ENCODE data around the gene CELA2B. TPM values are rescaled to one million over a fixed set of nuclear protein-coding genes. Genes with fewer than 3 reads are reported as not detected.
A peak's percentile ranks its signal among the peaks of the same experiment; 100 is the strongest.

Gene CELA2B
- total RNA-seq, 3 donors from 2014 or later (not counting 1 experiment from before 2014, with no cell fraction given), result not detected

DNA sequence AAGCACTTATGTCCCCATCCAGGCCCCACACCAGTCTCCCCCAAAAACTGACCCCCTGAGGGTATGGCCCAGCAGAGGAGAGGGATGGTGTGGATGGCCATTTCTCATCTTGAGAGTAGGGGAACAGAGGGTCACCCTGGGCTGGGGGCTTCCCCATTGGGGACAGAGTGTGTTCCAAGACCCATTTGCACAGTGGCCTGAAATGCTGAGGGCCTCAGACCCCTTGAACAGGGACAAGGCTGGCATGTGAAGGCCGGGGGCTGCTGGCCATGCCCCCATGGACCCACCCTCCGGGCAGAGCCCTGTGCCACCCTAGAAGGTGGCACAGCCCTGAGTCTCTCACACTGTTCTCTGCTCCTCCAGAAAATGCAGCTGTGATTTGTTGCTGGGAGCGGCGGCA lies 29.7 kb upstream of the CELA2B start:
- H3K4me3 Mint-ChIP-seq, result peak overlapping the region; percentile 4
- Histone ChIP-seq H3K4me3 (ENCODE audit: low read length) (no peak overlapping the region), H3K4me1 (ENCODE audit: control insufficient read depth, insufficient read depth, low read length) (peaks cover 15% of the 10 kb centered on the region), H3K36me3 (ENCODE audit: control insufficient read depth, insufficient read depth, low read length) (no peaks in the 10 kb centered on the region), H3K27me3 (ENCODE audit: control insufficient read depth, insufficient read depth, low read length) (peaks cover 10% of the 10 kb centered on the region), H3K9me3 (ENCODE audit: control insufficient read depth, insufficient read depth, low read length) (no peaks in the 10 kb centered on the region), H3K27ac (ENCODE audit: low read length) (no peak overlapping the region)
- H3K9me3 Mint-ChIP-seq, result no peaks in the 10 kb centered on the region
- no peak for ATAC-seq
- peaks cover 13 to 35% of the 10 kb centered on the region in 2 donors for H3K27me3 Mint-ChIP-seq (ENCODE audit: low read depth in 2 of 2)
- peaks cover 13 to 14% of the 10 kb centered on the region in 2 donors for H3K4me1 Mint-ChIP-seq
- H3K27ac Mint-ChIP-seq, result no peak overlapping the region
- H3K36me3 Mint-ChIP-seq, result no peaks in the 10 kb centered on the region
- intact Hi-C loops (cut with micrococcal nuclease), result no loop called here
- WGBS (ENCODE audit: insufficient coverage), result 79% methylated on average over 4 of the region's 4 CpGs
- TF ChIP-seq, protein P1, sequence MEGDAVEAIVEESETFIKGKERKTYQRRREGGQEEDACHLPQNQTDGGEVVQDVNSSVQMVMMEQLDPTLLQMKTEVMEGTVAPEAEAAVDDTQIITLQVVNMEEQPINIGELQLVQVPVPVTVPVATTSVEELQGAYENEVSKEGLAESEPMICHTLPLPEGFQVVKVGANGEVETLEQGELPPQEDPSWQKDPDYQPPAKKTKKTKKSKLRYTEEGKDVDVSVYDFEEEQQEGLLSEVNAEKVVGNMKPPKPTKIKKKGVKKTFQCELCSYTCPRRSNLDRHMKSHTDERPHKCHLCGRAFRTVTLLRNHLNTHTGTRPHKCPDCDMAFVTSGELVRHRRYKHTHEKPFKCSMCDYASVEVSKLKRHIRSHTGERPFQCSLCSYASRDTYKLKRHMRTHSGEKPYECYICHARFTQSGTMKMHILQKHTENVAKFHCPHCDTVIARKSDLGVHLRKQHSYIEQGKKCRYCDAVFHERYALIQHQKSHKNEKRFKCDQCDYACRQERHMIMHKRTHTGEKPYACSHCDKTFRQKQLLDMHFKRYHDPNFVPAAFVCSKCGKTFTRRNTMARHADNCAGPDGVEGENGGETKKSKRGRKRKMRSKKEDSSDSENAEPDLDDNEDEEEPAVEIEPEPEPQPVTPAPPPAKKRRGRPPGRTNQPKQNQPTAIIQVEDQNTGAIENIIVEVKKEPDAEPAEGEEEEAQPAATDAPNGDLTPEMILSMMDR (IDR thresholded peaks at IDR 0.05), result no peak
- no peak for DNase-seq

DNA sequence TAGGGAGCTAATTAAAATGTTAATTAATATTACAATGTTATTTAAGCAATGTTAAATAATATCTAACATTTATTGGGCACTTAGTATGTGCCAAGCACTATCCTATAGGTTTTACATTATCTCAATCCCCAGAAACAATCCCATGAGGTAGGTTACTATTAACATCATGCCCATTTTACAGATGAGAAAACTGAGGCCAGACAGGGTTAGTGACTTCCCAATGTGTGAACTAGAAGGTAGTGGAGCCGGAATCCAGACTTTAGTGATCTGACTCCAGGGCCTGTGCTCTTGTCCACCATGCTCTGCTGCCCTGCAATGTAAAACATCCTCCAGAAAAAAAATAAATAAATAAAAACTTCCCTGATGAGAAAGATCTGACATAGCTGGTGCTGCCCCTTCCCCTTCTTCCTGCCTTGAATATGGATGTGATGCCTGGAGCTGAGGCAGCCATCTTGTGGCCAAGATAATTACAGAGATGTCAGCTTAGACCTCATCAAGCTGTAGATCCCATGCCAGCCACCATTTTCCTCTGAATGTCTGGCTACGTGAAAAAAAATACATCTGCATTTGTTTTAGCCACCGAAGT lies 26.9 kb upstream of the CELA2B start:
- Histone ChIP-seq H3K27ac (ENCODE audit: low read length) (no peak overlapping the region), H3K27me3 (ENCODE audit: control insufficient read depth, insufficient read depth, low read length) (peaks cover 10% of the 10 kb centered on the region), H3K4me3 (ENCODE audit: low read length) (no peak overlapping the region), H3K4me1 (ENCODE audit: control insufficient read depth, insufficient read depth, low read length) (peaks cover 15% of the 10 kb centered on the region), H3K9me3 (ENCODE audit: control insufficient read depth, insufficient read depth, low read length) (no peaks in the 10 kb centered on the region), H3K36me3 (ENCODE audit: control insufficient read depth, insufficient read depth, low read length) (no peaks in the 10 kb centered on the region)
- Mint-ChIP-seq H3K27me3 (ENCODE audit: low read depth in 2 of 2) (peaks cover 13 to 26% of the 10 kb centered on the region in 2 donors), H3K4me3 (no peak overlapping the region), H3K36me3 (no peaks in the 10 kb centered on the region), H3K9me3 (no peaks in the 10 kb centered on the region), H3K4me1 (peaks cover 13 to 14% of the 10 kb centered on the region in 2 donors), H3K27ac (peak overlapping the region in 1 of 2 donors; percentile 41)
- TF ChIP-seq, protein P1 (IDR thresholded peaks at IDR 0.05), result no peak
- intact Hi-C loops (cut with micrococcal nuclease), result no loop called here
- DNase-seq, result no peak
- WGBS (ENCODE audit: insufficient coverage), result 96% methylated on average over 3 of the region's 3 CpGs
- ATAC-seq, result no peak

DNA sequence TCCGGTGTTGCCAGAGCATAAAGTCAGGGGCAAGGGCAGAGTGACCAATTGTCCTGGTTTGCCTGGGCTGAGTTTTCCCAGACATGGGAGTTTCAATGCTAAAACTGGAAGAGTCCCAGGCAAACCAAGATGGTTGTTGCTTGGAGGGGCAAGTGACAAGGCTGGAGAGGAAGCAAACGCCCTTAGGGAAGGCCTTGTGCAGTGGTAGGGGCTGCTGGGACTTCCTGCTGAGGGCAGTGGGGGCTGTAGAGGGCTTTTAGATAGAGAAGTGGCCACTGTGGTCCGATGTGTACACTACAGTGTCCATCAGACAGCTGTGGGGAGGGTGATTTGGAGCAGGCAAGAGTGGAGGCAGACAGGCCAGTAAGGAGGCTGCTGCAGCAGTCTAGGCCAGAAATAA lies 26.3 kb upstream of the CELA2B start:
- H3K27ac Mint-ChIP-seq, result peak overlapping the region in 1 of 2 donors; percentile 41

More for the DNA sequence above, 26.3 kb upstream of the CELA2B start:
- TF ChIP-seq, protein P1 (IDR thresholded peaks at IDR 0.05), result no peak
- ATAC-seq (no peak), DNase-seq (no peak)
- 72% methylated on average over 3 of the region's 3 CpGs for WGBS (ENCODE audit: insufficient coverage)
- Histone ChIP-seq H3K27ac (ENCODE audit: low read length) (no peak overlapping the region), H3K9me3 (ENCODE audit: control insufficient read depth, insufficient read depth, low read length) (no peaks in the 10 kb centered on the region), H3K4me3 (ENCODE audit: low read length) (no peak overlapping the region), H3K36me3 (ENCODE audit: control insufficient read depth, insufficient read depth, low read length) (no peaks in the 10 kb centered on the region), H3K27me3 (ENCODE audit: control insufficient read depth, insufficient read depth, low read length) (peaks cover 10% of the 10 kb centered on the region), H3K4me1 (ENCODE audit: control insufficient read depth, insufficient read depth, low read length) (peaks cover 15% of the 10 kb centered on the region)
- peaks cover 13 to 14% of the 10 kb centered on the region in 2 donors for H3K4me1 Mint-ChIP-seq
- H3K27me3 Mint-ChIP-seq (ENCODE audit: low read depth in 2 of 2), result peaks cover 13 to 24% of the 10 kb centered on the region in 2 donors
- intact Hi-C loops (cut with micrococcal nuclease), result no loop called here
- H3K36me3 Mint-ChIP-seq, result no peaks in the 10 kb centered on the region
- H3K4me3 Mint-ChIP-seq, result no peak overlapping the region
- no peaks in the 10 kb centered on the region for H3K9me3 Mint-ChIP-seq

All from natural killer cell (primary cell).